KG1 (cell line): ENCODE data around the gene RPP25L.

Source experiments
- DNase-seq: peaks from one replicate; lab custom pipeline; 2025; lab: John Stamatoyannopoulos, UW

Gene RPP25L

GRCh38 chr9:34637356-34638137 lies 25.6 kb upstream of the RPP25L start, which contains the start of gene SIGMAR1:
Gene SIGMAR1, minus strand, starts transcription at chr9:34637787. Its CDS starts 90 bp downstream, at chr9:34637697.
- DNase-seq, result peak; percentile 84

- no peak for DNase-seq
Observed at GRCh38 chr9:34636791-34637355, 25.0 kb upstream of the RPP25L start.

- no peak for DNase-seq
Observed at GRCh38 chr9:34635556-34635955, 23.7 kb upstream of the RPP25L start.

- no peak for DNase-seq
Observed at GRCh38 chr9:34634551-34635248, 22.8 kb upstream of the RPP25L start.

GRCh38 chr9:34633851-34634550 lies 22.1 kb upstream of the RPP25L start:
- DNase-seq, result peak; percentile 56

GRCh38 chr9:34633166-34633565 lies 21.3 kb upstream of the RPP25L start:
- no peak for DNase-seq

- no peak for DNase-seq
Observed at GRCh38 chr9:34630402-34631154, 18.7 kb upstream of the RPP25L start.

- no peak for DNase-seq
Observed at GRCh38 chr9:34629491-34629808, 17.6 kb upstream of the RPP25L start.

GRCh38 chr9:34628656-34629490 lies 17.0 kb upstream of the RPP25L start, which contains the start of gene ARID3C:
Gene ARID3C, minus strand, starts transcription at chr9:34629066. Its CDS starts 1,052 bp downstream, at chr9:34628014.
- no peak for DNase-seq

GRCh38 chr9:34627716-34628655 lies 16.1 kb upstream of the RPP25L start:
- DNase-seq, result no peak

GRCh38 chr9:34625186-34625486 lies 13.2 kb upstream of the RPP25L start:
- no peak for DNase-seq

- no peak for DNase-seq
Observed at GRCh38 chr9:34624475-34625185, 12.7 kb upstream of the RPP25L start.

GRCh38 chr9:34623374-34624235 lies 11.7 kb upstream of the RPP25L start:
- no peak for DNase-seq

GRCh38 chr9:34620061-34620994 lies 8.4 kb upstream of the RPP25L start, which contains the start of gene DCTN3:
Gene DCTN3, minus strand, starts transcription at chr9:34620495. Its CDS starts 31 bp downstream, at chr9:34620464.
- DNase-seq, result peak; percentile 86

GRCh38 chr9:34615132-34615531 lies 3.2 kb upstream of the RPP25L start:
- DNase-seq, result no peak

- peak; percentile 80 for DNase-seq
Observed at GRCh38 chr9:34612788-34613390, 992 bp upstream of the RPP25L start.
